Measurements from ENCODE around the gene PPP1R1B. TPM values are rescaled to one million over a fixed set of nuclear protein-coding genes. Genes with fewer than 3 reads are reported as not detected.

The PPP1R1B gene
- total RNA-seq, 1 experiment from 2014 or later: not detected

- H3K4me1 ChIP-seq (replicated peaks; ENCODE audit: insufficient read depth): peaks cover 26% of the 10 kb centered on the region
- no peaks in the 10 kb centered on the region; the same call in 1 of the 2 replicates for H3F3A ChIP-seq (ENCODE audit: insufficient read depth, low read depth)
- no peaks in the 10 kb centered on the region for H3K9me3 ChIP-seq (ENCODE audit: insufficient read depth, low read depth)
- ChIA-PET CTCF (no interaction called here), POLR2A (ENCODE audit: unreplicated experiment) (interaction anchor here (0.5 to 0.6 kb wide), 2 partner anchors 151 to 290 kb away, joined by 4 to 26 read pairs; partner anchors contain the start of gene ORMDL3)
- intact Hi-C loops (cut with micrococcal nuclease; ENCODE audit: unreplicated experiment): no loop called here
- H3K27me3 ChIP-seq (ENCODE audit: insufficient read depth, low read depth): no peaks in the 10 kb centered on the region
- peak within 1 kb of the TSS; percentile 92 for H2AFZ ChIP-seq
- H3K4me3 ChIP-seq: peak within 1 kb of the TSS; percentile 98
- H3K9me2 ChIP-seq (ENCODE audit: insufficient read depth): no peaks in the 10 kb centered on the region
- H4K20me1 ChIP-seq (ENCODE audit: insufficient read depth): no peaks in the 10 kb centered on the region; the same call in 1 of the 2 replicates
- no peaks in the 10 kb centered on the region for H3K36me3 ChIP-seq (ENCODE audit: low read depth)
- peaks cover 38% of the 10 kb centered on the region for H3K79me2 ChIP-seq (ENCODE audit: low read depth)
- DNase-seq: peak; percentile 74 to 82
- no TSS peak for BruUV-seq (replicated peaks)
- H3K4me2 ChIP-seq: peak within 1 kb of the TSS; percentile 100
- H3K27ac ChIP-seq: peak within 1 kb of the TSS; percentile 64
- TF ChIP-seq EZH2 (IDR thresholded peaks at IDR 0.05; ENCODE audit: low read depth): no peak
- no peak; the same call in 1 of the 2 replicates for TF ChIP-seq CTCF (conservative IDR thresholded peaks at IDR 0.05)
These were observed 10.4 kb downstream of the PPP1R1B start, which contains the start of gene STARD3 for GRCh38 chr17:39636927-39637736. TSS of gene STARD3 (plus strand) at chr17:39637144. CDS start at chr17:39653532, 16,388 bp downstream.

- Histone ChIP-seq H2AFZ (no peak overlapping the region), H3K4me2 (peak overlapping the region; percentile 100), H4K20me1 (ENCODE audit: insufficient read depth) (no peaks in the 10 kb centered on the region; the same call in 1 of the 2 replicates), H3K9me2 (ENCODE audit: insufficient read depth) (no peaks in the 10 kb centered on the region), H3K27me3 (ENCODE audit: insufficient read depth, low read depth) (no peaks in the 10 kb centered on the region), H3F3A (ENCODE audit: insufficient read depth, low read depth) (no peaks in the 10 kb centered on the region; the same call in 1 of the 2 replicates), H3K27ac (no peak overlapping the region), H3K79me2 (ENCODE audit: low read depth) (peaks cover 48% of the 10 kb centered on the region), H3K4me3 (peak overlapping the region; percentile 98; the same call in 1 of the 2 replicates), H3K9me3 (ENCODE audit: insufficient read depth, low read depth) (no peaks in the 10 kb centered on the region), H3K36me3 (ENCODE audit: low read depth) (no peaks in the 10 kb centered on the region), H3K4me1 (replicated peaks; ENCODE audit: insufficient read depth) (peaks cover 18% of the 10 kb centered on the region)
- DNase-seq: no peak
- ChIA-PET POLR2A (ENCODE audit: unreplicated experiment) (no interaction called here), CTCF (no interaction called here)
- no TSS peak for BruUV-seq (replicated peaks)
- TF ChIP-seq EZH2 (IDR thresholded peaks at IDR 0.05; ENCODE audit: low read depth) (no peak), CTCF (conservative IDR thresholded peaks at IDR 0.05) (no peak)
- intact Hi-C loops (cut with micrococcal nuclease; ENCODE audit: unreplicated experiment): no loop called here
These were observed 11.6 kb downstream of the PPP1R1B start for GRCh38 chr17:39638317-39638716.

GRCh38 chr17:39639043-39639442 lies 12.3 kb downstream of the PPP1R1B start:
- no TSS peak for BruUV-seq (replicated peaks)
- ChIA-PET POLR2A (ENCODE audit: unreplicated experiment) (no interaction called here), CTCF (no interaction called here)
- intact Hi-C loops (cut with micrococcal nuclease; ENCODE audit: unreplicated experiment): no loop called here
- no peak for DNase-seq
- Histone ChIP-seq H3K9me2 (ENCODE audit: insufficient read depth) (no peaks in the 10 kb centered on the region), H3K27me3 (ENCODE audit: insufficient read depth, low read depth) (no peaks in the 10 kb centered on the region), H2AFZ (no peak overlapping the region), H3K36me3 (ENCODE audit: low read depth) (no peaks in the 10 kb centered on the region), H3K27ac (no peak overlapping the region), H3K4me1 (replicated peaks; ENCODE audit: insufficient read depth) (peaks cover 18% of the 10 kb centered on the region), H3K4me3 (no peak overlapping the region), H3K4me2 (no peak overlapping the region), H3K79me2 (ENCODE audit: low read depth) (peaks cover 54% of the 10 kb centered on the region), H3K9me3 (ENCODE audit: insufficient read depth, low read depth) (no peaks in the 10 kb centered on the region), H3F3A (ENCODE audit: insufficient read depth, low read depth) (no peaks in the 10 kb centered on the region; the same call in 1 of the 2 replicates), H4K20me1 (ENCODE audit: insufficient read depth) (peaks cover 2% of the 10 kb centered on the region)
- TF ChIP-seq EZH2 (IDR thresholded peaks at IDR 0.05; ENCODE audit: low read depth) (no peak), CTCF (conservative IDR thresholded peaks at IDR 0.05) (no peak)

Data from PC-9 (cell line).